IPS-18a (cell line): ENCODE results near the gene MT1B.

ENCODE experiments used
- H3K27ac ChIP-seq: one replicate; pipeline ENCODE4 v1.5.1; 2013; ENCODE audit warnings: low read length
- H3K27me3 ChIP-seq: one replicate; pipeline ENCODE4 v1.6.1; 2013; ENCODE audit warnings: mild to moderate bottlenecking, low read length; ENCODE audit not compliant: control insufficient read depth, insufficient read depth
- H3K36me3 ChIP-seq: one replicate; pipeline ENCODE4 v1.6.1; 2013; ENCODE audit warnings: low read depth, low read length; ENCODE audit not compliant: control insufficient read depth
- H3K4me1 ChIP-seq: one replicate; pipeline ENCODE4 v1.6.1; 2013; ENCODE audit warnings: low read depth, low read length; ENCODE audit not compliant: control insufficient read depth
- H3K4me3 ChIP-seq: one replicate; pipeline ENCODE4 v1.5.1; 2013; ENCODE audit warnings: low read length
- H3K9ac ChIP-seq: one replicate; pipeline ENCODE4 v1.6.1; 2013; ENCODE audit warnings: mild to moderate bottlenecking, low read length, moderate library complexity
- H3K9me3 ChIP-seq: one replicate; pipeline ENCODE4 v1.6.1; 2013; ENCODE audit warnings: low read depth, low read length; ENCODE audit not compliant: control insufficient read depth

MT1B gene

DNA sequence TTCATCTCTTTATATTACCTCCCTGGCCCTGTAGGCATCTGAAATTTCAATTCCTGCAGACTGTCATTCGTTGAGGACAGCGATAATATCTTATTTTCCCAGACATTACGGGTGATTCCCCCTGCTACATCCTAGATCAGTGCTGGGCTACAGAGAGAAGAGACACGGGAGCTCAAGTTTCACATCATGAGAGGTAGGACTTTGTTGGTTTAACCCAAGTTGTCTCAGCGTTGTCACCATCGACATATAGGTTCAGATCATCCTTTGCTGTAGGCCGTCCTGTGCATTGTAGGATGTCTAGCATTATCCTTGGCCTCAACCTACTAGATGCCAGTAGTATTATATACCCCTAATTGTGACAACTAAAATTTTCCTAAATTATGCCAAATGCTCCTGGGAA is 49.8 kb downstream of the MT1B start:
- H3K9me3 ChIP-seq: no peaks in the 10 kb centered on the region
- H3K4me1 ChIP-seq: peaks cover 4% of the 10 kb centered on the region
- H3K9ac ChIP-seq: no peak overlapping the region
- no peak overlapping the region for H3K27ac ChIP-seq
- no peak overlapping the region for H3K4me3 ChIP-seq
- no peaks in the 10 kb centered on the region for H3K27me3 ChIP-seq
- no peaks in the 10 kb centered on the region for H3K36me3 ChIP-seq
